GM18520 (cell line): Measurements from ENCODE around the gene ZNF385A.

Source experiments
- ATAC-seq: cut with Tn5 transposase; IDR thresholded peaks from one replicate; pipeline ENCODE4 v1.9.1; 2021; ENCODE audit not compliant: unreplicated experiment

The ZNF385A gene

DNA sequence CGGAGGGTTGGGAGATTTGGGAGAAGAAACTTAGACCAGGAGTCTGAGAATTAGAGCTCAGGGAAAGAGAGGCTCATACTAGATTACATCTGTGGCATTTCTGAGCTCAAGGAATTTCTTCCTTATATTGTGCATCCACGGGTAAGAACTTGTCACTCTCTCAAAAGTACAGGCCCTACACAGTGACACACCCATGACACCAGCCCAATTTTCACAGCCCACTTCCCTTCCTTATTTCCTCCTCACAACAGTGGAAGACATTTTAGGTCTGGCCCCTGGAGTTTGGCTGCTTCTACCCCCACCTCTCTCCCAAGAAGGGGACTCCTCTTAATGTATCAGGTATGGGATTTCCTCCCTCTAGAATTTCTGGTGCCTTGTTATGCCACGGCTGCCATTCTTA is 9.2 kb upstream of the ZNF385A start:
- no peak for ATAC-seq

DNA sequence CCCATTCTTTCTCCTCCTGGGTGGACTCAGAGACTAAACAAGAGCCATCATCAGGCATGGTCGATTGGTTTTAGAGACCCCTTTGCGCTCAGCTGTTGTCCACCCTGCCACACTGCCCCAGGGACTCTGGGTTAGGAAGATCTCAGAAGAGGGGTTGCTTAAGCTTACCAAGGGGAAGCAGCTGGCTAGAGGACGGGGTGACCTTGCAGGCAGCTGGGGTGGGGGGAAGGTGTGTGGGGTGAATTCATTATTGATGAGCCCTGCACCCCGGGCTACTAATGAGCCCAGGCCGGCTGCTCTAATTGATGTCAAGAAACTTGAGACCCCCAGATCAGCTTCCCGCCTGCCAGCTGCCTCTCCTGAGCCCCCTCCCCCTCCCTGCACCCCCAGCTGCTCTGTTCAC is 8.7 kb upstream of the ZNF385A start:
- no peak for ATAC-seq

DNA sequence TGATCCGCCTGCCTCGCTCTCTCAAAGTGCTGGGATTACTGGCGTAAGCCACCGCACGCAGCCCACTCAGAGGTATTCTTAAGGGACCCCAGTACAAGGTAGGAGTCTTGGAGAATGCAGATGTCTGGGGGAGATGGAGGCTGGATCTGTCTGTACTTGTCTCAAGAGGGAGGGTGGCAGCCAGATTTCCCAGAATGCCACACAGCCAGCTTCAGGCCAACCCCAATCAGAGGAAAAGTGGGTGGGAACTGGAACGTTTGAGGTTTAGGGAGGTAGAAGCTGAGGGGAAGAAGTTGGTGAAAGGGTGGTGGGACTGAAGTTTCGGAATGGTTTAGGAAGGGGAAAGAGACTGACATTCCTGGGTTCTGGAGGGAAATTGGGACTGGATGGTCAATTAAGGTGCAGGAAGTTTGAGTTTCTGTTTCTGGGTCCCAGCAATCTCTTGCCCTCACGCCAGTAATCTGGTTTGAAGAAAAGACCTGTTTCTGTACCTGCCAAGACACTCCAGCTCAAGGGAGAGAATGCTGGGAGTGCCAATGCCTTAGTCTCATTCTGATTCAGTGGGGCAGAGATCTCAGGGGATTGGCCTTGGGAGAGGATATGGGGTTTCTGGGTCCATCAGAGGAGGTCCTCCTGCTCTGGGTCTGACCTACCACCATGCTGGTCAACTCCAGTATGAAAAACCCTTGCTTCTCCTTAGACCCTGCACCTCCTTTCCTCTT is 8.1 kb upstream of the ZNF385A start:
- no peak for ATAC-seq

DNA sequence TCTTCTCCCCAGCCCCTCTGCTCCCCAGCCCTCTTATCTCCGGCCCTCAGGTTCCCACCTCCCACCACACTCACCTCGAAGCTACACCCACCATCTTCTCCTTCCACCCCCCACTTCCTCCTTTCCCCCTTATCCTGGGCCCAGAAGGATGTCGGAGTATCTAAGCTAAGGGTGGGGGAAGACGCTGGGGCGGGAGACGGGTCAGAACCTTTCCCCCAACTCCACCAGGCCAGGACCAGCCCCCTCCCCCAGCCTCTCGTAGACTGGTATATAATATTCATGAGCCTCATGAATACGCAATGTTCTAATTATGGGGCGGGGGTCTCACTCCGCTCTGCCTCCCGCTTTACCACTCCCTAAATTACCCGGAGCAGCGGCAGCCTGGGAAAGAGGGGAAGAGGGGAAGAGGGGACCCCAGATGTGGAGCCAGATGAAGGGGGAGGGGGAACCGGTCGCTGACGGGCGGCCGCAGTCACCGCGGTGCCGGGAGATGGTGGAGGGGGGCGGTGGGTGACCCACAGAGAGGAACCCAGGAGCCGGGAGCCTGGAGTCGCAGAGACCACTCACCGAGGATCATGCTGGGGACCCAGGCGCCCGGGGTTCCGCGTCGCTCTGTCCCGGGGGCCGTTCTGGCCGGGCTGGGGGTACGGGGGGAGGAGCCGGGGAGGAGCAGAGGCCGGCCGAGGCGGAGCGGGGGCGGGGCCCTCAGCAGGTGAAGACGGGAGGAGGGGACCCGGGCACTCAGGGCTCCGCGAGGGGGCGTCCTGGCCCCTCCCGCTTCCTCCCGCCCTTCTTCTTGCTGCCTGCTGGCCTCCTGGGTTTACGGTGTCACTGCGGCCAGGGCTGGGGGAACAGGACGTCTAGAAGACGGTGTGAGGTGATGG is 6.4 kb upstream of the ZNF385A start:
- no peak for ATAC-seq

DNA sequence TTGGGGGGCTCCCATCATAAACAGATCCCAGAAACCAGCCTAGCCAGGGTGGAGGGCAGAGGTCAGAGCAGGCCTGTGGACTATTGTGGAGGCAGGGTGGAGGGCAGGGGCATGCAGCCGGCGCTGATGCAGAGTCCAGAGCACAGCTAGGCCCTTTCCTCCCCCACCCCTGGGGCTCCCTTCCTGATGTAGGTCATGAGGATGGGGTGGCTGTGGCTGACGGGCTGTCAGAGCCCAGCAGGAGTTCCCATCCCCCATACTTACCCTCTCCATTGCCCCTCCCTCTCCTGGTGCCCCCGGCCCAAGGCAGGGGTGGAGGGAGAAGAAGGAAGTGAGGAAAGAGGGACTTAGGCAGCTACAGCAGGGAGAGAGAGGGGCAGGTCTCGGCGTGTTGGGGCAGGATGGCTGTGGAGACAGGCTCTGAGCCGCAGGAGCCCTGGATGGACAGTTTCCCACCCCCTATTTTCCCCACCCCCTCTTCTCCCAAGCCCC is 5.7 kb upstream of the ZNF385A start:
- ATAC-seq = no peak

DNA sequence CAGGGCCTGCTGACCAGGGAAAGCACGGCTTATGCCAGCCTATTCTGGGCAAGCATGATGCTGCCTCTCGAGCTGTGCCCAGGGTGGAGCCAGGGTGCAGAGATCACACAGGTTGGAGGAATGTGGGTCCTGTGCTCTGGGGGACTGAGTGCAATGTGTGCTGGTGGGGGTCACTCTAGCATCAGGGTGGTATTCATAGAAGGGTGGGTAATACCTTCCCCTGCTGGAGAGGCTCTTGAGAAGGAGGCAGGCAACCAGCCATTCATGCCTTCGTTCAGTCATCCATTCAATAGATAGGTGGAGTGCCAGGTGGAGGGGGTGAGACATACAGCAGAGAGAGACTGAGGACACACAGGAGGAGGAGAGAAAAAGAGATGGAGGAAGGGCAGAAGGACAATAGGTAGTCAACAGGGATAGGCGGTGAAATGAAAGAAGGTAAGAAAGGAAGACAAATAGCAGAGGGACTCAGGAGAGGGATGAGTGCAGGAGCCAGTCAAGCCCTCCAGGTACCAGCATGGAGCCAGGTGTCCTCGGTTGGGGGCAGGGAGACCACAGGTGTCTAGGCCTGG is 5.2 kb upstream of the ZNF385A start:
- ATAC-seq = no peak

DNA sequence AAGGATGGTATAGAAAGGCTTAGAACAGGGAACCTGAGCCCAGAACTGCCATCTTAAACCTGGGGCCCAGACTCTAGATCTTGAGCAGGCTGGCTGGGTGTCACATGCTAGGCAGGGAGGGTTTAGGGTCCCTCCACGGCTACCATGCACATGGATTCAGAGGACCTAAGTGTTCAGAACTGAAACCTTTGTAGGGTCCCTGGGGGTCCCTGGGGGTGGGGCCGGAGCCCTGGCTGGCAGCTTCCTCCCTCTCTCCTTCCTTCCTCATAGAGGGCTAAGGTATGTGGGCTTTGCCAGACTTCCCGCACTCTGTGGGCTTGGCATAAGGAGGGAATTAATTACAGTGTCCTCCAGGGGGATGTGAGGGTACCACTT is 4.6 kb upstream of the ZNF385A start:
- no peak for ATAC-seq

DNA sequence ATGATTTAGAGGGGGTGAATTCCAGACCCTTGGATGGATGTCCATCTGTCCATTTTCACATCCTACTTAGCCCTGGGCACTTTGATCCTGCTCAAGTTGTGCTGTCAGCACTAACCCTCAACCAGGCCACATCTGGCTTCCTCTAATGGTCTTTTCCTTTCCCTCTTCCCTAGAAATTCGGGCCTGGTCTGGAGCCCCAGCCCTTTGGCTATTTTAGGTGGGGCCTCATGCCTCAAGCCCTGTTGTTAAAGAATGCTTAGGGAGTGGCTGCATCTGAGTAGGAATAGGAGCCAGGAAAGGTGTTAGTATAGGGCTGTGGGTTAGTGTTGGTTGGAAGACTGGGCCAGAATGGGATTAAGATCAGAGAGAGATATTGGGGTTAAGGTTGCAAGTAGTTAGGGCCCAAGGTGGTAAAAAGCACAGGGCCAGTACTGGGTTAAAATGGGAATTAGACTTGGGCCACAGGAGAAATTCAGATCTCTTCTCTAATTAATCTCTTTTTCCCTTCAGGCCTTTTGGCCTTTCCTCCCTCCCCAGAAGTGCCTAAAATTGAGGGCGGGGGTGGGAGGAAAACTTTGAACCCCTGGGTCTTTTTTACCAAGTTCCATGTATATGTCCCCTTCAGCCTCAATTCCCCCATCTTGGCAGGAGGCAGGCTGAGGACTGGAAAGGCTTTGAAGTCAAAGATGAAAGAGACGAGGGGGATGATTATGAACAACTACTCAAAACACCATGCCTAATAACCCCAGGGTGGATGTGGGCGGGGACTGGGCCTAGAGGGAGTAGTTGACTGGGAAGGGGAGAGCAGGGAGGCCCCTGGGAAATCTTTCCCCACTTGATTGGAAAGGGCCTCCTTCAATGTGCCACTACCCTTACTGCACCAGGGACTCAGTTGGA is 4.0 kb upstream of the ZNF385A start:
- ATAC-seq = no peak

DNA sequence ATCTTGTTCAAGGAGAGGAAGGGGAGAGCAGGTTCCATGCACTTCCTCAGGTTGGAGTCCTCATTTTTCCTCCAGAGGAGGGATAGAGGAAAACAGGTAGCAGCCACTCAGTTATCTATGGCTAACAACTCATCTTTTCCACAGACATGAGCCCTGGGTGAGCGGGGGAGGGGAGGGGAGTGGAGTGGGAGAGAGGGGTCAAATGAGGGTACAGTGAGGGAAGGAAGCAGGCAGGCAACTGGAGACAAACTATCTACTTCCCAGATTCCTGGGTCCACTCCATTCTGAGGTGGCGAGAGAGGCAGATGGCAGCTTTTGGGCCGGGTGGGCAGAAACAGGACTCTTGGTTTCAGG is 2.6 kb upstream of the ZNF385A start:
- ATAC-seq = no peak

DNA sequence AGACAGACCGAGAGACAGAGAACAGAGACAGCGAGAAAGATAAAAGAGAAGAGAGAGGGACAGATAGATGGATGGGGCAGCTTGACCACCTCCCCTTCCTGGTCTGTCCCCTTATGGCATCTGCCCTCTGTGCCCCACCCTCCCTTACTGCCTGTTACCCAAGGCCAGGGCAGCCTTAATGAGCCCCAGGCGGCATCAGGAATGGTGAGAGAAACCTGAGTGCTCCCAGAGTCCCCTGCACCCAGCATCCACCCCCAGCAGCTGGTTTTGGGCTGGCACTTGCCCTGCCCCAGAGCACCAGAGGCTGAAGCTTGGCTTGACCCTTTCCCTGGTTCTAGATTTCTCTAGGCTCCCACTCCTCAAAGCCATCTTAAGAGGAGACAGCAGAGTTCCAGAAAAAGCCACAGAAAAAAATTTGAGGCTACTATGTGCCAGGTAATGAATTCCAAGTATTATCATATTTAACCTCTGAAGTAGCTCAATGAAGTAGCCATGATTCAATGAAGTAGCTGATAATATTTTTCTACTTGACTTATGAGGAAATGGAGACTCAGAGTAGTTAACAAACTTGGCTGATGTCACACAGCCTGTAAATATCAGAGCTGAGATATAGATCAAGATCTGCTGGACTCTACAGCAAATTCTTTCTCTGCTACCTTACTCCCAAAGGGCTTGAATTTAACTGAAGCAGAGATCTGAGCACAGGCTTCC is 2.0 kb upstream of the ZNF385A start:
- no peak for ATAC-seq

DNA sequence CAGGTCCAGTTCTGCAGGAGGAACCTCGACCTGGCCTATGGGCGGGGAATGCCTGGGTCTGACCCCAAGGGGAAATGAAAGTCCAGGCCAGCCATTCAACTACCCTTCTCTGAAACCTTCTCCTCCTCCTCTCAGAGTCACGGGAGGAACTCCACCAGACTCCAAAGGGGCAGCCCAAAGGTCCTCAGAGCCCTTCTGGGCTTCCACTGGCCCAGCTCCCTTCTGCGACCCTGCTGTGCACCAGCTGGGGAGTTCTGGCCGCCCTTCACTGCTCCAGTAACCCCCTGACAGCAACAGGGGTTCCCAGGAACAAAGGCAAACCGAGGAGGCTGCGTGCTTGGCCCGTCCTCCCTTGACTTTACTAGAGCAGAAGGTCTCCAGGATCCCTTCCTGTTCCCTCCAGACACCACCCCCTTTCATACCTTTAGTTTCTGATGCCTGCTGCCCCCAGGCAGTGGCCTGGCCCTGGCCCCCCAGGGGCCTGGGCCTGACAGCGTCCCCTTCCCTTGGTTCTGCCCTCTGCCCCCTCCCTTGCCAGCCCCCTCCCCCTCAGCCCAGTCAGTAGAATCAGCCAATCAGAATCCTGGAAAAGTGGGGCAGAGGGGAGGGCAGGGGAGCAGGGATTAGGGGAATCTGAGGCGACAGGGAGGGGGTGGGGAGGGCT is 850 bp upstream of the ZNF385A start:
- no peak for ATAC-seq

DNA sequence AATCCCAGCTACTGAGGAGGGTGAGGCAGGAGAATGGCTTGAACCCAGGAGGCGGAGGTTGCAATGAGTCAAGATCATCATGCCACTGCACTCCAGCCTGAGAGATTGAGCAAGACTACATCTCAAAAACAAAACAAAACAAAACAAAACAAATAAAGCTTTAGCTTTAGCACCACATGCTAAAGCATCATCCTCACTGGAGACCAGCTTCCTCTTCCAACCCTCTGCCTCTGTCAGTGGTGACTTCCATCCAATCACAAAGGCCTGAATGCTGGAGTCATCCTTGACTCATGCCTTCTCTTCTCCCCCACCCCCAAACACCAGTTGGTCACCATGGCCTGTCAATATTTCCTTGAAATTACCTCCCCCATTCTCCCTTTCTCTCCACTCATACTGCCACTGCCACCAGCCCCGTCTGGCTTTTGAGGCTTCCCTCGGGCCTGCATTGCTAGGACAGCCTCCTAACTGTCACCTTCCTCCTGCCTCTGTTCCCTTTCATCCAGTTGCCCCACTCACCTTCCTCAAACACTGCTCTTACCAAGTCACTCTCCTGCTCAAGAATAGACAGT is 1.4 kb downstream of the ZNF385A start:
- no peak for ATAC-seq

DNA sequence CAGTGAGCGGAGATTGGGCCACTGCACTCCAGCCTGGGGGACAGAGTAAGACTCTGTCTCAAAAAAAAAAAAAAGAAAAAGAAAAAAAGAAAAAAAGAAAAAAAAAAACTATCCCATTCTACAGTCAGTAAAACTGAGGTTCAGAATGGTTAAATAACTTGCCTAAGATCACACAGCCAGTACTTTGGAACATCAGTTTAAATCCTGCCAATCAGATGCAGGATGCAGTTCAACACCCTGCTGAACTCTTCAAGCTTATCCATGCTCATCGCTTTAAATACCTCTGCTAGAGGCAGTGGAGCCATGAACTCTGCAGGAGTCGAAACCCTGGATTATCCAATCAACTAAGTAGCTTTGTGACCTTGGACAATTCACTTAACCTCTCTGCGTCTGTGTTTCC is 3.4 kb downstream of the ZNF385A start:
- ATAC-seq = no peak

DNA sequence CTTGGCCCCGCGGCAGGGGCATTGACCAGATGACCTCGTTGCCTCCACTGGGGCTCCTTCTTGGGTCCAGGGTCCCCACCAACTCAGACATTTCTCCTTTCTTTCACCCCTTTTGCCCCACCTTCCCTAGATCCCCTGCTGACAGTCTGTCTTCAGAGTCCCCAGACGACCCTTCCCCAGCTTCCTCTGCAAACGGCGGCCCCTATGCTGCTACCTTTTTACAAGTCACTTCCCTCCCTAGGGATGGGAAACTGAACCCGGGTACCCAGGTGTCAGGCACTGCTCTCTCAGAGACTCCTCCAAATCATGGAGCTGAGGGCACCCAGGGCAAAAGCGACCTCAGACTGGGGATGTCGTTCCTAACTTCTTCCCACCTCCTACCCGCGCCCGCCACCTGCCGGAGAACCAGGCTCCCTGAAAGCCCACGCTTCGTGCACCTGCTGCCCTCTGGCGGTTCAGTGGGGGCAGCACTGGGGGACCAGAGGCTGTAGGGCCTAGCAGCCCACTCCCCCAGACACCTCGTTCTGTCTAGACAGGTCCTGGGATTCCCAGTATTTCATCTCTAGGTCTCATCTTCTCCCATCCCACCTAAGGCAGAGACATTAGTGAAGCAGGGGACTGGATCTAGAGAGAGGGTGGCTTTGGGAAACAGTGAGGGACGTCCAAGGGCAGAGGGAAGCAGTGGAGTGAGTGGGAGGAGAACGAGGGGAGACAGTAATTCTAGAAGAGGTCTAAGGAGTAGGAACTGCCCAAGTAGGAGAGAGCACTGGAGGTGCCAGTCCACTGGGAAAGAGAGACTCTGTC is 4.9 kb downstream of the ZNF385A start:
- ATAC-seq = peak; percentile 46

DNA sequence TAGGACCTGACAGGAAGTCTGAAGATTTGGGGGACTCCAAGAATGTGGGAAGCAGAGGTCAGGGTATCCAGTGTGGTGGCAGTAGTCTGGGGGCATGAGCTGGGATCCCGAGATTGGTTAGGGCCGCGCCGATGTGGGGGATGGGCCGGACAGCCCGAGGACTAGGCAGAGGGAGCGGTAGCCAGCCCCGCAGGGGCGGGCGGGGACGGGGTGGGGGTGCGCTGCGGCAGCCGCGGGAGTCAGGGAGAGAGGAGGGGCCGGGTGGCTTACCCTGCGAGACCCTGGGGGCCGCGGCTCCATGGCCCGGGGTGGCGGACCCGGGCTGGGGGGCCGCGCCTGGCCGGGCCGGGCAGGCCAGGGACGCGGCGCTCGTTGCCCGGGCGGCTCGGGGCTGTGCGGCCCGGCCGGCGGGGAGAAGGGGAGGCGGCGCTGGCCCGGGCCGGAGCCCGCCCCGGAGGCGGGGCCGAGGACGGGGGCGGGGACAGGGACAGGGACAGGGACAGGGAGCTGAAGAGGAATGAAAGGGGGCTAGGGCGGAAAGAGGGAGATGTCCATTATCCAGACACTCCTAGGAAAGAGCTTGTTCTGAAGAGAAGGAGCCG is 5.6 kb downstream of the ZNF385A start:
- no peak for ATAC-seq

DNA sequence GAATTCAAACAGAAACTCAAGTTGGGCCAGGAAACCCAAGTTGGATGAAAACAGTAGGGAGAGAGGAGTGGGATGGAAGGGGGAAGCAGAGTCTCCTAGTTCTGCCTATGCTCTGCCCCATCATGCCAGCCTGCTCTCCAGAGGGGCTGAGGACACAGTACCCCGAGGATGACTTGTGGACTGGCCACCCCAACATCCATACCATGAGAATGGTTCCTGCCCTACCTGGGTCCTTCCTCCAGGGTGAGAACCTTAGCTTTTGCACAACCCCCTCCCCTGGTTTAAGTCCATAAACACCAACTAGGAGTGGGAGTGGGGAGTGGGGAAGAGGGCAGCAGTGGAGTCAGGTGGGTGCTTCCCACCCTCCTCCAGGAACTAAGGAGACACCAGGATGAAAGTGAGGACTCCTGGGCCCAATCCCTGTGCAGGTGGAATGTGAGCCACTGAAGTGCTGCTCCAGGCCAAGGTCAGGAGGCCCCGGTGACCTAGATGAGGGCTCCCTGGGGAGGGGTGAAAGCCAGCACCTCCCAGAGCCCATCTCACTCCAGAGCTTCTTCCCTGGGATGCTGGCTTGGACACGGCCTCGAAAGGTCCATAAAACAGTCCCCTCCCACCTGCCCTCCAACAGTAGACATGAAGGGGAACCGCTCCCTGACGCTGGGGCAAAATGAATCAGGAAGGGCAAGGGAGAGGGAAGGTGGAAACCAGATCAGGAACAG is 6.6 kb downstream of the ZNF385A start:
- ATAC-seq = no peak

DNA sequence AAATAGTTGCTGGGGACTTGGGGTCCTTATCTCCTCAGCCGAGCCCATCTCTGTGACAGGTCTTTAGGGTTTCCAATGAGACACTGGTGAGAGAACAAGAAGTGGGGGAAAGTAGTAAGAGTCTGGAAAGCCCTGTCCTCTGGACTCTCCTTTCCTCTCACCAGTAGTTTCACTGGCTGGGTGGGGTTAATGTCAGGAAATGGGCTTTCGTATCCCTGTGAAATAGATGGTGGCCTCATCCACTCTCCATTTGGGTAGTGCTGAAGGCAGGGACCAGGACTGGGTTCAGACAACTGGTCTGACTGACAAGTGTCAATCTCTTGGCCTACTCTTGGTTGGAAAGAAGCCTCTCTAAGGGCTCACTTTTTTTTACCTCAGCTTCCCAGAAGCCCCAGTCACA is 7.5 kb downstream of the ZNF385A start:
- no peak for ATAC-seq

DNA sequence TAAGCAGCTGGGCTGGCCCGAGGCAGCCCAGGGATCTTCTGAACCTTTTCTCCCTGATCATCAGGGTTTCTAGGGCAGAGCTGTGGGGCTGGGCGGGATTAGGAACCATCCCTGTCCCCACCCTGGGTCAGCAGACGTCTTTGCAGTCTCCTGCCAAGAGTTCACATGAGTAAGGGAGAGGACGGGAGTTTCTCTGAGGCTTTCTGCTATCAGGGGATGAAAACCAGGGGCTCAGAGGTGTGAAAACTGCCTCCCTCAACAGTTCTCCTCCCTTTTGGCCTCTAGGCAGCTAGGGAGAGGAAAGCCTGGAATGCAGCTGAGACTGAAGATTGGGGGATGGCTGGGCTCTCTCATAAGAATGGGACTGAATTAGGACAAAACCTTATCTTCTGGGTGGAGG is 7.9 kb downstream of the ZNF385A start:
- no peak for ATAC-seq
